OCI-LY3 (cell line): Measurements from ENCODE around the gene LHX5.

Experiments used
- H2AFZ ChIP-seq: fragments of 200-600, 300-600 bp; shearing (Covaris generic); 2 replicates; pipeline ENCODE4 v1.6.0; 2014; ENCODE audit warnings: antibody characterized with exemption, low read depth, low read length
- H3K27ac ChIP-seq: fragments of 200-600, 300-600 bp; sonication (generic); 2 replicates; pipeline ENCODE4 v1.5.1; 2014; ENCODE audit warnings: mild to moderate bottlenecking, low read length, moderate library complexity, mixed read lengths
- H3K27me3 ChIP-seq: fragments of 200-600, 300-600 bp; sonication (generic); 2 replicates; pipeline ENCODE4 v1.6.1; 2014; ENCODE audit warnings: low read depth, low read length, mixed read lengths
- H3K36me3 ChIP-seq: fragments of 200-600, 300-600 bp; sonication (generic); replicated peaks from 2 replicates; pipeline ENCODE3; 2014; ENCODE audit warnings: low read depth, low read length, mixed read lengths
- H3K4me1 ChIP-seq: fragments of 300-600, 200-600 bp; sonication (generic); 2 replicates; pipeline ENCODE4 v1.6.1; 2014; ENCODE audit warnings: low read length, mixed read lengths
- H3K4me2 ChIP-seq: fragments of 200-600, 300-600 bp; sonication (generic); 2 replicates; pipeline ENCODE4 v1.6.1; 2014; ENCODE audit warnings: low read length, mixed read lengths
- H3K4me3 ChIP-seq: fragments of 300-600, 200-600 bp; sonication (generic); 2 replicates; pipeline ENCODE4 v1.5.1; 2014; ENCODE audit warnings: antibody characterized with exemption, mild to moderate bottlenecking, low read length, moderate library complexity
- H3K79me2 ChIP-seq: fragments of 300-600, 200-600 bp; shearing (Covaris generic); 2 replicates; pipeline ENCODE4 v1.6.1; 2014; ENCODE audit warnings: mild to moderate bottlenecking, low read length, mixed read lengths
- H3K9ac ChIP-seq: fragments of 300-600, 200-600 bp; shearing (Covaris generic); 2 replicates; pipeline ENCODE4 v1.6.0; 2014; ENCODE audit warnings: mild to moderate bottlenecking, low read length, moderate library complexity
- H3K9me3 ChIP-seq: fragments of 200-600, 300-600 bp; shearing (Covaris generic); 2 replicates; pipeline ENCODE4 v1.6.1; 2014; ENCODE audit warnings: low read length, mixed read lengths; ENCODE audit not compliant: insufficient read depth
- H4K20me1 ChIP-seq: fragments of 200-600, 300-600 bp; sonication (generic); 2 replicates; pipeline ENCODE4 v1.6.1; 2016; ENCODE audit warnings: low read length, mixed read lengths; ENCODE audit not compliant: insufficient read depth
- EZH2phosphoT487 ChIP-seq: fragments of 200-600 bp; shearing (Covaris generic); IDR thresholded peaks from 2 replicates; pipeline ENCODE4 v1.6.1; 2018; ENCODE audit warnings: antibody characterized with exemption, mixed run types, low read depth
- TF ChIP-seq, protein P1 (sequence below): fragments of 200-600, 300-600 bp; sonication (generic); IDR thresholded peaks from 2 replicates; pipeline ENCODE4 v1.5.1; 2014; ENCODE audit warnings: antibody characterized with exemption, low read length, low read depth

Gene LHX5

DNA sequence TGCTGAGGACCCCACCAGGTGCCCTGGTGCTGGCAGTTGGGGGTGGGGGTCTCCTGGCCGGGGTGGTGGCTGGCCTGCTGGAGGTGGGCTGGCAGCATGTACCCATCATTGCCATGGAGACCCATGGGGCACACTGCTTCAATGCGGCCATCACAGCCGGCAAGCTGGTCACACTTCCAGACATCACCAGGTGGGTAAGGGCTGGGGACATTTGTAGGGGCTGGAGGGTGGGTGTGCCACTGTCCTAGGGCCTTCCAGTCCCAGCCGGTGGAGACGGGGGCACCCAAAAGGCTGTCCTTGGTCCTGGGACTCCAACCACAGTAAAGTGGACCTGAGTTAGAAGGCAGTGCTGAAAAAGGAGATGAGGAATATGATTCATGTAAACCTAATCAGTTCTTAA lies 36.3 kb downstream of the LHX5 start:
- H4K20me1 ChIP-seq: no peaks in the 10 kb centered on the region

DNA sequence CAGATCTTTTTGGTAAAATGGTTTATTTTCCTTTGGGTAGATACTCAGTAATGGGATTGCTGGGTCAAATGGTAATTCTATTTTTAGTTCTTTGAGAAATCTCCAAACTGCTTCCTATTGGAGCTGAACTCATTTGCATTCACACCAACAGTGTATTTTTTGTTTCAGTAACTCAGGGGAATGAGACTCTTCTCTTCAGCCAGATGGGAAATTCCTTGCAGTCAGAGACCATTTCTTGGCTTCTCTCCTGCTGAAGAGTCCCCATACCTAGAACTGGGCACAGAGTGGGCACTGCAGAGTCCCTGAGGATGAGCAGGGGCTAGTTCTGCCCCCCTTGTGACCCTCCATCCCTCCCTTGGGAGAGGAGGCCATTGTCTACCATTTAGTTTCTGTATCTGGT lies 38.7 kb downstream of the LHX5 start:
- TF ChIP-seq, protein P1, sequence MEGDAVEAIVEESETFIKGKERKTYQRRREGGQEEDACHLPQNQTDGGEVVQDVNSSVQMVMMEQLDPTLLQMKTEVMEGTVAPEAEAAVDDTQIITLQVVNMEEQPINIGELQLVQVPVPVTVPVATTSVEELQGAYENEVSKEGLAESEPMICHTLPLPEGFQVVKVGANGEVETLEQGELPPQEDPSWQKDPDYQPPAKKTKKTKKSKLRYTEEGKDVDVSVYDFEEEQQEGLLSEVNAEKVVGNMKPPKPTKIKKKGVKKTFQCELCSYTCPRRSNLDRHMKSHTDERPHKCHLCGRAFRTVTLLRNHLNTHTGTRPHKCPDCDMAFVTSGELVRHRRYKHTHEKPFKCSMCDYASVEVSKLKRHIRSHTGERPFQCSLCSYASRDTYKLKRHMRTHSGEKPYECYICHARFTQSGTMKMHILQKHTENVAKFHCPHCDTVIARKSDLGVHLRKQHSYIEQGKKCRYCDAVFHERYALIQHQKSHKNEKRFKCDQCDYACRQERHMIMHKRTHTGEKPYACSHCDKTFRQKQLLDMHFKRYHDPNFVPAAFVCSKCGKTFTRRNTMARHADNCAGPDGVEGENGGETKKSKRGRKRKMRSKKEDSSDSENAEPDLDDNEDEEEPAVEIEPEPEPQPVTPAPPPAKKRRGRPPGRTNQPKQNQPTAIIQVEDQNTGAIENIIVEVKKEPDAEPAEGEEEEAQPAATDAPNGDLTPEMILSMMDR: no peak
- TF ChIP-seq EZH2phosphoT487: no peak
- Histone ChIP-seq H4K20me1 (peaks cover under 1% of the 10 kb centered on the region; the same call in 1 of the 2 replicates), H3K9ac (no peak overlapping the region), H3K36me3 (no peaks in the 10 kb centered on the region), H3K4me1 (no peaks in the 10 kb centered on the region), H3K79me2 (no peaks in the 10 kb centered on the region), H3K4me3 (no peak overlapping the region), H3K27ac (no peak overlapping the region), H3K4me2 (no peak overlapping the region), H2AFZ (no peak overlapping the region), H3K27me3 (peaks cover 53% of the 10 kb centered on the region), H3K9me3 (no peaks in the 10 kb centered on the region)

More for the DNA sequence above, 36.3 kb downstream of the LHX5 start:
- H3K27me3 ChIP-seq: peaks cover 52% of the 10 kb centered on the region
- H2AFZ ChIP-seq: no peak overlapping the region
- TF ChIP-seq, protein P1: no peak
- TF ChIP-seq EZH2phosphoT487: no peak
- no peak overlapping the region for H3K4me3 ChIP-seq
- H3K9me3 ChIP-seq: no peaks in the 10 kb centered on the region
- no peak overlapping the region for H3K4me2 ChIP-seq
- H3K36me3 ChIP-seq: no peaks in the 10 kb centered on the region
- no peaks in the 10 kb centered on the region for H3K4me1 ChIP-seq
- H3K27ac ChIP-seq: no peak overlapping the region
- H3K9ac ChIP-seq: no peak overlapping the region
- no peaks in the 10 kb centered on the region for H3K79me2 ChIP-seq

DNA sequence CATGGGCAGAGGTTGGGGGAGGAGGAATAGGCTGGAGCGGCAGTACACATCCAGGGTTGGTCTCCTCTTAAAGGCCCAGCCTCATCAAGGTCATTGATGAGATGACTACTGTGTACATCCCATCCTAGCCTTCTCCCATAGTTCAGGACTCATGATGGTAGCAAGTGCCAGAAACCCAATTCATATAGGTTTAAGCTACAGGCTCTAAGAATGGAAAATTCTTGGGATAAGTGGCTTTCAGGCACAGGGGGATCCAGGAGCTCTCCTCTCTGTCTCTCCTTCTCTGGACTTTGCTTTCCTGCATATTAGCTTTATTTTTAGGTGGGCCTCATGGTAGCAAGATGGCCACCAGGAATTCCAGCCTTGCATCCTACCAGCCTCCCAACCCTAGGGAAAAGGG lies 43.2 kb downstream of the LHX5 start:
- Histone ChIP-seq H3K36me3 (no peaks in the 10 kb centered on the region), H3K27ac (no peak overlapping the region), H4K20me1 (peaks cover 6% of the 10 kb centered on the region; the same call in 1 of the 2 replicates), H3K4me3 (no peak overlapping the region), H3K4me2 (no peak overlapping the region), H3K79me2 (no peaks in the 10 kb centered on the region), H3K9me3 (no peaks in the 10 kb centered on the region), H2AFZ (no peak overlapping the region), H3K4me1 (peaks cover 13% of the 10 kb centered on the region), H3K9ac (no peak overlapping the region), H3K27me3 (peaks cover 67% of the 10 kb centered on the region)
- TF ChIP-seq, protein P1: no peak
- no peak for TF ChIP-seq EZH2phosphoT487

DNA sequence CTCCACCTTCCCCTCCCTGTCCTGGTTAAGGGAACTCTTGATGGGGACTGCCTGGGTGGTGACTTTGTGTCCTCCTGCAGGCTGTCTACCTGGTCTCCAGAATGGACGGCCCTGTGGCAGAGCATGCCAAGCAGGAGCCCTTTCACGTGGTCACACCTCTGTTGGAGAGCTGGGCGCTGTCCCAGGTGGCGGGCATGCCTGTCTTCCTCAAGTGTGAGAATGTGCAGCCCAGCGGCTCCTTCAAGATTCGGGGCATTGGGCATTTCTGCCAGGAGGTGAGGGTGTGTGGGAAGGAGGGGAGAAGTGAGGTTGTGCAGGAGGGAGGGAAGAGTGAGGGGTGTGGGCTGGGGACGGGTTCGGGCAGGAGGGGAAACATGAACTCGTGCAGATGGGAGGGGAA lies 43.8 kb downstream of the LHX5 start:
- H3K4me1 ChIP-seq: peaks cover 14% of the 10 kb centered on the region
- H3K9ac ChIP-seq: no peak overlapping the region
- H3K4me2 ChIP-seq: no peak overlapping the region
- H3K27me3 ChIP-seq: peaks cover 69% of the 10 kb centered on the region
- H3K27ac ChIP-seq: no peak overlapping the region
- H2AFZ ChIP-seq: no peak overlapping the region
- TF ChIP-seq, protein P1: no peak
- TF ChIP-seq EZH2phosphoT487: no peak
- no peaks in the 10 kb centered on the region for H3K36me3 ChIP-seq
- no peak overlapping the region for H3K4me3 ChIP-seq
- H3K79me2 ChIP-seq: no peaks in the 10 kb centered on the region
- peaks cover 6% of the 10 kb centered on the region; the same call in 1 of the 2 replicates for H4K20me1 ChIP-seq
- H3K9me3 ChIP-seq: no peaks in the 10 kb centered on the region
